Right renal cortex interstitium (tissue), 3 donors: ENCODE measurements around the gene KRTAP5-3. TPM values are rescaled to one million over a fixed set of nuclear protein-coding genes. Genes with fewer than 3 reads are reported as not detected.
A peak's percentile ranks its signal among the peaks of the same experiment; 100 is the strongest.
"Not testable (repeated sequence)": the region's sequence is repeated elsewhere in the genome, so short reads cannot be mapped to it uniquely, and the experiment has no call there.

Source experiments
- DNase-seq, 3 donors: peaks; one replicate each; pipeline ENCODE4 v3.0.0-alpha.2; 2013; ENCODE audit warnings: low read depth in 3 of 3, low spot score in 2 of 3
- polyA plus RNA-seq, 3 donors: library from polyadenylated mRNA; unstranded; fragments of 120-200 nt; gene quantifications; one replicate each; pipeline ENCODE4 v1.2.1, GENCODE V29; 2013; ENCODE audit not compliant: insufficient read length in 3 of 3

Gene KRTAP5-3, protein sequence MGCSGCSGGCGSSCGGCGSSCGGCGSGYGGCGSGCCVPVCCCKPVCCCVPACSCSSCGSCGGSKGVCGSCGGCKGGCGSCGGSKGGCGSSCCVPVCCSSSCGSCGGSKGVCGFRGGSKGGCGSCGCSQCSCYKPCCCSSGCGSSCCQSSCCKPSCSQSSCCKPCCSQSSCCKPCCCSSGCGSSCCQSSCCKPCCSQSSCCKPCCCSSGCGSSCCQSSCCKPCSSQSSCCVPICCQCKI
- not detected for polyA plus RNA-seq

- no peak for DNase-seq
Observed at GRCh38 chr11:1608363-1608762, at the start of gene KRTAP5-3. Gene KRTAP5-3, minus strand, starts transcription at chr11:1608463. Its CDS starts 78 bp downstream, at chr11:1608385.

DNA sequence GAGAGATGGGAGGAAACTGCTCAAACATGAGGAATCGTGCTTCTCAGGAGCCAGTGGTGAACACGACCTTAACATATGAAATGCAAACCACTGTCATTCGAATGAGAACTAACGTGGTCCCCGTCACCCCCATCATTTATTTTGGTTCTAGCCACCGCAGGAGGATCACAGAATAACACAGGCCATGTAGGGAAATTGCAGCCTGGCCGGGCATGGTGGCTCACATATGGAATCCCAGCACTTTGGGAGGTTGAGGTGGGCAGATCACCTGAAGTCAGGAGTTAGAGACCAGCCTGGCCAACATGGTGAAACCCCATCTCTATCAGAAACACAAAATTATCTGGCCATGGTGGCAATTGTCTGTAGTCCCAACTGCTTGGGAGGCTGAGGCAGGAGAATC lies 48.4 kb upstream of the KRTAP5-3 start:
- no peak for DNase-seq

DNA sequence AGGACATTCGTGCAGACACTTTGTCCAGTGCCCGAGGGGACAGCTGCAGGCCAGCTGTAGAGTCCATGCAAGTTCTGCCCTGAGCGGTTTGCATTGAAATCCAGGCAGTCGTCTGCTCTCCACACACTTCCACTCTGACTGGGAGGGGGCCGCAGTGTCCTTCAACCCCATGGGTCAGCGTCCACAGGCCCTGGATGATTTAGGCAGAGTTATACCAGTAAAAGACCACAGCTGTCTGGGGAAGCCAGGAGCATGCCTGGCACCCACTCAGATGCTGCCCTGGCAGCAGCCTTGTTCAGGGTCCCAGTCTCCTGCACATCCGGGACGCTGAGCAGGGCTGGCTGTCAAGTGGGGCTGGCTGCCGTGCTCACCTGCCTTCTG lies 47.8 kb upstream of the KRTAP5-3 start:
- DNase-seq, result no peak

DNA sequence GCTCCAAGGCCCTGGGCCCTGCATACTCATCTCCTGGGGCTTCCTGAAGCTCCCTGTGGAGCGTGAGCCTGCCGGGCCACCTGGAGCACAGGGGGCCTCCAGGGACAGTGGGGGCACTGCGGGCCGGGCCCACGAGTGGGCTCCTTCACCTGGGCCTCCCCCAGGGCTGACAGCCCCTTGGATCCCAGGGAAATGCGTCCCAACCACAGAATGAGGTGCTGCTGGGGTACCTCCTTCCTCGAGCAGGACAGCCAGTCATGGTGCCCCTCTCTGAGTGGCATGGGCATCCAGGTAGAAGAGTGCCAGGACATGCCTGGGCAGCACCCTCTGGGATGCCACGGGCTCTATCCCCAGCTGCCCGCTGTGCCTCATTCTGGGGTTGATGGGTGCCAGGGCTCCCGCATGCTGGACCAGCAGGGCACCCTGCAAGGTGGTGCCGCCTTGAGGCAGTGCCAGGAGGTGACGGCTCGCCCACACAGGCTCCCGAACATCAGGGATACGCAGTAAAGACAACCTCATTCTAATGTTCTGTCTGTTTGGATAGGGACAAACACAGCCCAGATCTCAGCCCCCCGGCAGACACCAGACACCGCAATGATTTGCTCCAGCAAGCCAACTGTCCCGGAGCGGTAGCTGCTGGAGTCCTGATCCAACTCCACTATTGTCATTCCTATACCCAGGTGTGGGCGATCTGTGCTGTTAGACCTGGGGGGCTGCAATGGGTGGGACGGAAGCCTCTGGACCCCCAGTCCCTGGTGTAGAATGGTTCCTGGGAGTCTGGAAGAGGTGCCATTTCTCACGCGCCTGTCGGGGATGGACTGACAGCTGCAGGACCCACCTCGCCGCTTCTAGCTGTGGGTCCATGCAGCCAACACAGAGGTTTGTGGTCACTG lies 47.2 kb upstream of the KRTAP5-3 start:
- no peak for DNase-seq

DNA sequence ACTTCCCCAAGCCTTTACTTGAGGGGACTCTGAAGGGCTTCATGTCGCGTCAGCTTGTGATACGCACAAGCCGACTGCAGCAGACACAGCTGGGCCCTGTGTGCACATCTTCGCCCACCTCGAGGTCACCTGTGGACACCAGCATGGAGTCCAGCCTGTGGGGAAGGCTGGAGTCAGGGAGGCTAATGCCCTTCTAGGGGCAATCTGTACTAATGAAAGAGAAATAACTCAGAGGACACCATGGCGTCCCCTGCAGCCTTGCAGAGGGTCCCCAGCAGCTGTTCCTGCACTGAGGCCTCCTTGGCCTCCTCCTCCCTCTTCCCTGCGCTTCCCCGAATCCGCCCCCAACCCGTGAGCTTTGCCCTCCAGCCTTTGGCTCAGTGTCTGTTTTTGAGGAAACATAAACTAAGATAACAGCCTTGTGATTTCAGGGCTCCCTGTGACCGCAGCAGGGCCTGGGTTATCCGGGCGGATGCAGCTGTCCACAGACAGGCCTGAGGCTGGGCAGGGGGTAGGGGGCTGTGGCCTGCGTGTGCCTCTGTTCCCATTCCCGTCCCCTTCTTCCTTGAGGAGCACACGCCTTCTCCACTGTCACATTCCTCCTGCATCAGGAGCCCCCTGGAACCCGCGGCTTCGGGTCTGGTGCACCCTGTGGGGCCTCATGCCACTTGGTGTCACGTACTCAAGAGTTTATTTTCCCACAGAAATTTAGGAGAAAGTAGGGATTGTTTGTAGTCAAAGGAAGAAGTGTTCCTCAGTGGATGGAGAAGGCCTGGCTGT lies 46.3 kb upstream of the KRTAP5-3 start:
- DNase-seq, result no peak

- no peak for DNase-seq
Observed at GRCh38 chr11:1653541-1654387, 45.5 kb upstream of the KRTAP5-3 start.

- peak in 1 of 3 donors; percentile 43 for DNase-seq
Observed at GRCh38 chr11:1652771-1653540, 44.7 kb upstream of the KRTAP5-3 start.

GRCh38 chr11:1652442-1652770 lies 44.1 kb upstream of the KRTAP5-3 start:
- DNase-seq, result no peak

DNA sequence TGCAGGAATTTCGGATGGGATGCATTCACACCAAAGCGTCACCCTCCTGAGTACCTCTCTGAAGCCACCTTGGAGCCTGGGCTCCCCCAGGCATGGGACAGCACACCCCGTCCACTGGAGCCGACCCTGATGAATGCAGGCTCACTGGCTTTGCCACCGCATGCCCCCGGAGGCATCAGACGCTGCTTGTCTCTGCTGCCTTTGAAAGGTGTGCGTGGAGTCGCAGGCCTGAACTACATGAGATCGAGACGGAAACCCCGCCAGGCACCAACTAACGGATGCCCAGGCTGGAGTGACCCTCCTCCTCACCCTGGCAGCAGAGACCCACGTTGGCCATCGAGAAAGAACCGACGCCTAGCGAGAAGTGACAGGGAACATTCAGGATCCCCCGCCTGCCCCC lies 43.8 kb upstream of the KRTAP5-3 start:
- no peak for DNase-seq

- DNase-seq, result no peak
Observed at GRCh38 chr11:1651411-1651980, 43.2 kb upstream of the KRTAP5-3 start.

GRCh38 chr11:1650918-1651262 lies 42.6 kb upstream of the KRTAP5-3 start:
- no peak for DNase-seq

- no peak for DNase-seq
Observed at GRCh38 chr11:1650034-1650917, 42.0 kb upstream of the KRTAP5-3 start.

- DNase-seq, result no peak
Observed at GRCh38 chr11:1648653-1649420, 40.6 kb upstream of the KRTAP5-3 start.

DNA sequence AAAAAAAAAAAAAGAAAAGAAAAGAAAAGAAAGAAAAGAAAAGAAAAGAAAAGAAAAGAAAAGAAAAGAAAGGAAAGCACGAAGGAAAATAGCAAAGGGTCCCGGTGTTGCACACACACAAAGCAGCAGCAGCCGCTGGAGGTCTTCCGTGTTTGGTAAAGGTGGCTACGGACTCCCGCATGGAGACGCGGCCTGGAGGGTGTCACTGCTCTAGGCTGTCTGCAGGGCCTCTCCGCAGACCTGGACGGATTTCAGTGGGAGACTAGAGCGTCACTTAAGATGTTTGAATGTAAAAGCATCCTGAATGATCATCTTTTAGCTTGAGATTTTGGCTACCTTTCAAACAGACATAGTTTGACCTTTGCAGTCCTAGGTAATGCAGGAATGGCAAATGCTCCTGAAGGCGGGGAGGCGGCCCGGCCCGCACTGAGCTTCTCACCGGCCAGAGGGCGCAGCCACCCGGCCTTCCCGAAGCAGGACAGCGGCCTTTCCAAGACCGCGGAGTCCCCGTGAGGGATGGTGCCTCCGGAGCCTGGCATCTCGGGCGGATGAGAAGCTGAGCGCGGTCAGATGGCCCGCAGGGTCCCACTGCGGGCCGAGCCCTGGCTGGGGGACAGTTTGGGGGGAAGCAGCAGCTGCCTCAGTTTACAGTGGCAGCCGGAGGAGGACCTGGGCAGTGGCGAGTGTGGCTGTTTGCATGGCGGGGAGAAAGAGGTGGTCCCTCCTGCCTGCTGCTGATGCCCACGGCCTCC lies 39.8 kb upstream of the KRTAP5-3 start:
- no peak for DNase-seq

DNA sequence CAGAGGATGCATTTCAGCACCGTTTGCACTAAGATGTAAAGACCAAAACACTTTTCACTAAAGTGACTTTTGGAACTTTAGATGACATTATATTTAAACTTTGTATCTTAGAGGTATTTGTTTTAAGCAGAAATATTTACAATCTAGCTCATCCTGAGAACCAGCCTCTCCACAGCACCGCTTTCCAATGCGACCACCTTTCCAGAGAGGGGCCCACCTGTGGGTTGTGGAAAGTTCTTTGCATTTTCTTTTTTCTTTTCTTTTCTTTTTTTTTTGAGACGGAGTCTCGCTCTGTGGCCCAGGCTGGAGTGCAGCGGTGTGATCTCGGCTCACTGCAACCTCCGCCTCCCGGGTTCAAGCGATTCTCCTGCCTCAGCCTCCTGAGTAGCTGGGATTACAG lies 38.3 kb upstream of the KRTAP5-3 start:
- not testable (repeated sequence) for DNase-seq

DNA sequence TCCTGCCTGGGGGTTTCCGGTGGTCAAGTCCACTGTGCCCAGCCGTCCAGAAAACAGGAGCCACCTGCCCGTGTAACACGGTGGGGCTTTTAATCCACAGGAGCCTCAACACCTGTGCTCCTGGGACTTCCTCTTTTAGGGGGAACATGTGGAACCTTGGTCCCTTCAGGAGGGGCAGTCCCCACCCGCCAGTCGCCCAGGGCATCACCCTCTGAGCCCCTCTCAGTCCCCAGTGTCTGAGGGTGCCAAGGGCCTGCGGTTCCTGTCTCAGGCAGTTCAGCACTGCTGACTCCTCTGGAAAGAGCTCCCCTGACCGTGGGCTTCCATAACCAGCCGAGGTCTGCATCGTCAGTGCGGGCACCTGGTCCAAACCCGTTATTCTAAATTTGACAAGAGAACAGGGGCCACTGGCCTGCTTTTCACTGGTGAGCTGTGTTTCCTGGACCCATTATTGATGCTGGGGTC lies 37.1 kb upstream of the KRTAP5-3 start:
- DNase-seq, result no peak
